Caco-2 (cell line): Measurements from ENCODE around the gene LRRC75A. TPM values are rescaled to one million over a fixed set of nuclear protein-coding genes. Genes with fewer than 3 reads are reported as not detected.

ENCODE experiments used
- BruUV-seq: library from RNA; stranded (reverse); fragments of 400-500 nt; replicated peaks from 2 replicates; lab custom pipeline; 2021; lab: Mats Ljungman, UMichigan
- CTCF ChIA-PET: fragments of 300-600 bp; sonication (Branson Sonifier 250); formaldehyde crosslinking; loops from one replicate; lab custom pipeline; 2022; ENCODE audit warnings: antibody characterized with exemption; lab: Charles Lee
- POLR2A ChIA-PET: fragments of 300-600 bp; sonication (Branson Sonifier 250); formaldehyde crosslinking; loops from one replicate; lab custom pipeline; 2022; ENCODE audit warnings: antibody characterized with exemption; lab: Charles Lee
- DNase-seq, 2 experiments: peaks; one replicate each; pipeline versions ENCODE4 v3.0.0 to v3.0.0-alpha.2; 2020 to 2022
- H3K27me3 ChIP-seq: replicated peaks from 2 replicates; pipeline ENCODE4 v1.6.0; 2011; ENCODE audit warnings: low read length; ENCODE audit not compliant: control insufficient read depth, insufficient read depth
- H3K36me3 ChIP-seq: 2 replicates; pipeline ENCODE4 v1.5.1; 2011; ENCODE audit warnings: low read length; ENCODE audit not compliant: control insufficient read depth, insufficient read depth
- H3K4me1 ChIP-seq: fragments of 250-450 bp; sonication (Bioruptor Pico); 2 replicates; pipeline ENCODE4 v1.5.1; 2020; ENCODE audit warnings: mild to moderate bottlenecking
- H3K4me3 ChIP-seq: 2 replicates; pipeline ENCODE4 v1.5.1; 2011; ENCODE audit warnings: low read depth, mild to moderate bottlenecking, control low read depth, low read length
- H3K9me3 ChIP-seq: fragments of 250-450 bp; sonication (Bioruptor Pico); 2 replicates; pipeline ENCODE4 v1.5.1; 2020; ENCODE audit warnings: mild to moderate bottlenecking, moderate library complexity
- H3K27ac Mint-ChIP-seq: one replicate; pipeline ENCODE4 v1.8.0; 2022; ENCODE audit warnings: mixed read lengths; ENCODE audit not compliant: unreplicated experiment
- H3K27me3 Mint-ChIP-seq: one replicate; pipeline ENCODE4 v1.8.0; 2022; ENCODE audit warnings: mixed read lengths; ENCODE audit not compliant: insufficient read depth, unreplicated experiment
- H3K36me3 Mint-ChIP-seq: one replicate; pipeline ENCODE4 v1.8.0; 2022; ENCODE audit warnings: mild to moderate bottlenecking, mixed read lengths; ENCODE audit not compliant: insufficient read depth, unreplicated experiment
- H3K4me1 Mint-ChIP-seq: one replicate; pipeline ENCODE4 v1.8.0; 2022; ENCODE audit warnings: low read depth, mixed read lengths; ENCODE audit not compliant: unreplicated experiment
- H3K4me3 Mint-ChIP-seq: one replicate; pipeline ENCODE4 v1.8.0; 2022; ENCODE audit warnings: mild to moderate bottlenecking, moderate library complexity, mixed read lengths; ENCODE audit not compliant: unreplicated experiment
- H3K9me3 Mint-ChIP-seq: one replicate; pipeline ENCODE4 v1.8.0; 2022; ENCODE audit warnings: mixed read lengths; ENCODE audit not compliant: unreplicated experiment
- CTCF ChIP-seq, 2 experiments: fragments of 200-600 bp in 1 of 2; IDR thresholded peaks; 1 replicate in 1 of 2; 2 replicates in 1 of 2; pipeline versions ENCODE4 v1.5.1 to v1.8.0; 2011 to 2022; ENCODE audit warnings: antibody characterized with exemption in 1 of 2, control low read depth in 1 of 2, inconsistent platforms in 1 of 2, low read depth in 1 of 2, low read length in 1 of 2, mild to moderate bottlenecking in 1 of 2, moderate library complexity in 1 of 2; ENCODE audit not compliant: insufficient read depth in 1 of 2, severe bottlenecking in 1 of 2, unreplicated experiment in 1 of 2
- intact Hi-C: fragments of 100-400 bp; cut with micrococcal nuclease; formaldehyde crosslinking; loops from one replicate; pipeline ENCODE4 v1.10.0; 2022; ENCODE audit not compliant: unreplicated experiment
- total RNA-seq: library from RNA; stranded (reverse); gene quantifications from 2 replicates; pipeline ENCODE4 v1.2.3, GENCODE V29; 2022

Gene LRRC75A
- total RNA-seq, 1 experiment from 2014 or later = 4.5 TPM

GRCh38 chr17:16433514-16433913 lies 58.5 kb downstream of the LRRC75A start:
- ChIA-PET POLR2A (no interaction called here), CTCF (no interaction called here)
- Mint-ChIP-seq H3K9me3 (no peaks in the 10 kb centered on the region), H3K27me3 (no peaks in the 10 kb centered on the region), H3K36me3 (peaks cover 7% of the 10 kb centered on the region), H3K27ac (no peak overlapping the region), H3K4me1 (peaks cover 19% of the 10 kb centered on the region), H3K4me3 (no peak overlapping the region)
- Histone ChIP-seq H3K4me3 (no peak overlapping the region), H3K9me3 (no peaks in the 10 kb centered on the region), H3K27me3 (no peaks in the 10 kb centered on the region), H3K36me3 (no peaks in the 10 kb centered on the region), H3K4me1 (peaks cover 8% of the 10 kb centered on the region)
- TF ChIP-seq CTCF (IDR thresholded peaks at IDR 0.05; ENCODE audit: insufficient read depth in 1 of 2, low read depth in 1 of 2, low read length in 1 of 2, severe bottlenecking in 1 of 2, unreplicated experiment in 1 of 2) = no peak
- BruUV-seq = no TSS peak
- intact Hi-C loops = no loop called here
- DNase-seq = no peak

- Mint-ChIP-seq H3K36me3 (no peaks in the 10 kb centered on the region), H3K27me3 (no peaks in the 10 kb centered on the region), H3K4me3 (no peak overlapping the region), H3K27ac (no peak overlapping the region), H3K9me3 (no peaks in the 10 kb centered on the region), H3K4me1 (peaks cover 14% of the 10 kb centered on the region)
- CTCF ChIA-PET = no interaction called here
- Histone ChIP-seq H3K36me3 (no peaks in the 10 kb centered on the region), H3K9me3 (no peaks in the 10 kb centered on the region), H3K27me3 (no peaks in the 10 kb centered on the region), H3K4me1 (no peaks in the 10 kb centered on the region), H3K4me3 (no peak overlapping the region)
- no TSS peak for BruUV-seq
- TF ChIP-seq CTCF (IDR thresholded peaks at IDR 0.05; ENCODE audit: insufficient read depth in 1 of 2, low read depth in 1 of 2, low read length in 1 of 2, severe bottlenecking in 1 of 2, unreplicated experiment in 1 of 2) = no peak
- POLR2A ChIA-PET = interaction anchor here (0.6 kb wide), 1 partner anchor 11 kb away, joined by 5 read pairs; no protein-coding TSS in a partner anchor
- intact Hi-C loops = no loop called here
- DNase-seq = no peak
Observed at GRCh38 chr17:16432017-16432416, 60.0 kb downstream of the LRRC75A start.

GRCh38 chr17:16430650-16431049 lies 61.3 kb downstream of the LRRC75A start:
- Mint-ChIP-seq H3K27me3 (no peaks in the 10 kb centered on the region), H3K4me3 (no peak overlapping the region), H3K27ac (no peak overlapping the region), H3K4me1 (peaks cover 3% of the 10 kb centered on the region), H3K9me3 (no peaks in the 10 kb centered on the region), H3K36me3 (no peaks in the 10 kb centered on the region)
- CTCF ChIA-PET = interaction anchor here (0.6 to 0.7 kb wide), 3 partner anchors 9 to 21 kb away, joined by 3 to 5 read pairs (median 3); no protein-coding TSS in a partner anchor
- Histone ChIP-seq H3K36me3 (no peaks in the 10 kb centered on the region), H3K9me3 (no peaks in the 10 kb centered on the region), H3K27me3 (no peaks in the 10 kb centered on the region), H3K4me1 (no peaks in the 10 kb centered on the region), H3K4me3 (no peak overlapping the region)
- no peak for TF ChIP-seq CTCF (IDR thresholded peaks at IDR 0.05; ENCODE audit: insufficient read depth in 1 of 2, low read depth in 1 of 2, low read length in 1 of 2, severe bottlenecking in 1 of 2, unreplicated experiment in 1 of 2)
- POLR2A ChIA-PET = interaction anchor here (1.0 kb wide), 1 partner anchor 50 kb away, joined by 5 read pairs; the partner anchor contains the start of gene UBB
- no peak for DNase-seq
- BruUV-seq = no TSS peak
- intact Hi-C loops = no loop called here
